Nephron progenitor cell (in vitro differentiated cells): ENCODE measurements around the gene UMOD.

ENCODE experiments used
- DNase-seq: peaks from one replicate; pipeline ENCODE4 v3.0.0; 2021
- H3K27ac Mint-ChIP-seq: 2 replicates; pipeline ENCODE4 v1.8.0; 2021; ENCODE audit warnings: mild to moderate bottlenecking, moderate library complexity, mixed read lengths
- H3K27me3 Mint-ChIP-seq: 2 replicates; pipeline ENCODE4 v1.8.0; 2021; ENCODE audit warnings: mild to moderate bottlenecking, low read depth, mixed read lengths; ENCODE audit not compliant: poor library complexity
- H3K36me3 Mint-ChIP-seq: 2 replicates; pipeline ENCODE4 v1.8.0; 2021; ENCODE audit warnings: low read depth, mixed read lengths
- H3K4me1 Mint-ChIP-seq: 2 replicates; pipeline ENCODE4 v1.8.0; 2021; ENCODE audit warnings: mixed read lengths
- H3K4me3 Mint-ChIP-seq: 2 replicates; pipeline ENCODE4 v1.8.0; 2021; ENCODE audit warnings: mild to moderate bottlenecking, moderate library complexity, mixed read lengths
- H3K9me3 Mint-ChIP-seq: 2 replicates; pipeline ENCODE4 v1.8.0; 2021; ENCODE audit warnings: mild to moderate bottlenecking, moderate library complexity, mixed read lengths
- CTCF ChIP-seq: fragments of 200-600 bp; sonication (generic); IDR thresholded peaks from 2 replicates; pipeline ENCODE4 v1.5.0; 2021; ENCODE audit warnings: antibody characterized with exemption

The UMOD gene

GRCh38 chr16:20397468-20398074 is 45.1 kb upstream of the UMOD start:
- Mint-ChIP-seq H3K27me3 (peaks cover 7% of the 10 kb centered on the region), H3K4me3 (no peak overlapping the region), H3K9me3 (no peaks in the 10 kb centered on the region), H3K4me1 (peaks cover 8% of the 10 kb centered on the region), H3K27ac (no peak overlapping the region), H3K36me3 (no peaks in the 10 kb centered on the region)
- DNase-seq: no peak
- TF ChIP-seq CTCF: no peak

- H3K4me1 Mint-ChIP-seq: peaks cover 3% of the 10 kb centered on the region
- H3K4me3 Mint-ChIP-seq: no peak overlapping the region
- no peaks in the 10 kb centered on the region for H3K36me3 Mint-ChIP-seq
- TF ChIP-seq CTCF: no peak
- DNase-seq: no peak
- peaks cover 5% of the 10 kb centered on the region for H3K27me3 Mint-ChIP-seq
- no peaks in the 10 kb centered on the region for H3K9me3 Mint-ChIP-seq
- H3K27ac Mint-ChIP-seq: no peak overlapping the region
Measured at GRCh38 chr16:20396846-20397467, 44.4 kb upstream of the UMOD start.

- Mint-ChIP-seq H3K4me1 (no peaks in the 10 kb centered on the region), H3K27me3 (peaks cover 4% of the 10 kb centered on the region), H3K27ac (no peak overlapping the region), H3K9me3 (no peaks in the 10 kb centered on the region), H3K36me3 (no peaks in the 10 kb centered on the region), H3K4me3 (no peak overlapping the region)
- no peak for TF ChIP-seq CTCF
- DNase-seq: no peak
Measured at GRCh38 chr16:20395946-20396345, 43.4 kb upstream of the UMOD start.

- Mint-ChIP-seq H3K27ac (no peak overlapping the region), H3K9me3 (no peaks in the 10 kb centered on the region), H3K36me3 (no peaks in the 10 kb centered on the region), H3K4me1 (no peaks in the 10 kb centered on the region), H3K27me3 (peaks cover 9% of the 10 kb centered on the region), H3K4me3 (no peak overlapping the region)
- DNase-seq: no peak
- no peak for TF ChIP-seq CTCF
Measured at GRCh38 chr16:20393801-20394577, 41.5 kb upstream of the UMOD start.

- Mint-ChIP-seq H3K27ac (no peak overlapping the region), H3K27me3 (peaks cover 26% of the 10 kb centered on the region), H3K36me3 (no peaks in the 10 kb centered on the region), H3K4me3 (no peak overlapping the region), H3K4me1 (no peaks in the 10 kb centered on the region), H3K9me3 (no peaks in the 10 kb centered on the region)
- DNase-seq: no peak
- TF ChIP-seq CTCF: no peak
Measured at GRCh38 chr16:20391045-20391444, 38.5 kb upstream of the UMOD start.
